H1 (cell line): ENCODE measurements around the gene CEP192. TPM values are rescaled to one million over a fixed set of nuclear protein-coding genes. Genes with fewer than 3 reads are reported as not detected.

Experiments used
- CTCF ChIA-PET: fragments of 300-600 bp; sonication (Branson Sonifier 250); formaldehyde crosslinking; loops from one replicate; lab custom pipeline; 2021; ENCODE audit not compliant: partially characterized antibody; lab: Charles Lee
- POLR2A ChIA-PET: fragments of 300-600 bp; sonication (Branson Sonifier 250); formaldehyde crosslinking; loops from one replicate; lab custom pipeline; 2021; ENCODE audit warnings: inconsistent platforms; ENCODE audit not compliant: partially characterized antibody; lab: Charles Lee
- DNase-seq, 2 experiments: peaks; one replicate each; pipeline versions ENCODE4 v3.0.0 to v3.0.0-alpha.2; 2010 to 2022; ENCODE audit warnings: low spot score in 2 of 2, low read depth in 1 of 2, mixed read lengths in 1 of 2
- FAIRE-seq: peaks from 2 replicates; lab custom pipeline; 2011; peaks lifted over from hg19 to GRCh38; lab: Jason Lieb, UNC
- H2AFZ ChIP-seq: 2 replicates; pipeline ENCODE4 v1.8.1; 2012; ENCODE audit warnings: low read length, inconsistent platforms
- H2AK5ac ChIP-seq: 2 replicates; pipeline ENCODE4 v1.6.1; 2013; ENCODE audit warnings: low read depth, low read length
- H2BK120ac ChIP-seq: replicated peaks from 2 replicates; pipeline ENCODE3; 2013; ENCODE audit warnings: low read depth, low read length, inconsistent platforms
- H2BK12ac ChIP-seq: 2 replicates; pipeline ENCODE4 v1.6.1; 2013; ENCODE audit warnings: low read depth, low read length
- H2BK15ac ChIP-seq: 2 replicates; pipeline ENCODE4 v1.6.1; 2013; ENCODE audit warnings: low read length
- H2BK20ac ChIP-seq: 2 replicates; pipeline ENCODE4 v1.6.1; 2013; ENCODE audit warnings: low read length
- H2BK5ac ChIP-seq: 2 replicates; pipeline ENCODE4 v1.6.1; 2013; ENCODE audit warnings: low read depth, low read length
- H3K14ac ChIP-seq: 2 replicates; pipeline ENCODE4 v1.6.1; 2013; ENCODE audit warnings: inconsistent platforms; ENCODE audit not compliant: insufficient read length
- H3K18ac ChIP-seq: 2 replicates; pipeline ENCODE4 v1.6.1; 2013; ENCODE audit warnings: low read length; ENCODE audit errors: extremely low read depth
- H3K23ac ChIP-seq: 2 replicates; pipeline ENCODE4 v1.6.1; 2013; ENCODE audit warnings: inconsistent platforms; ENCODE audit not compliant: insufficient read length
- H3K23me2 ChIP-seq: 2 replicates; pipeline ENCODE4 v1.6.1; 2013; ENCODE audit warnings: low read depth, low read length
- H3K27ac ChIP-seq: 2 replicates; pipeline ENCODE4 v1.6.1; 2011; ENCODE audit warnings: low read depth, low read length, inconsistent platforms
- H3K27me3 ChIP-seq, 4 experiments: replicated peaks in 1 of 4; 1 replicate in 1 of 4; 2 replicates in 3 of 4; pipeline versions ENCODE4 v1.6.1 to v1.8.1; 2011 to 2013; ENCODE audit warnings: low read length in 3 of 4, mild to moderate bottlenecking in 3 of 4, inconsistent platforms in 2 of 4, mixed read lengths in 2 of 4, moderate library complexity in 1 of 4; ENCODE audit not compliant: control insufficient read depth in 3 of 4, insufficient read depth in 3 of 4; ENCODE audit errors: extremely low read depth in 1 of 4
- H3K36me3 ChIP-seq, 4 experiments: 2 replicates each; pipeline versions ENCODE4 v1.6.1 to v1.8.1; 2011 to 2013; ENCODE audit warnings: mild to moderate bottlenecking in 4 of 4, low read length in 3 of 4, moderate library complexity in 2 of 4, control low read depth in 1 of 4, inconsistent platforms in 1 of 4; ENCODE audit not compliant: insufficient read depth in 4 of 4, control insufficient read depth in 2 of 4
- H3K4ac ChIP-seq: replicated peaks from 2 replicates; pipeline ENCODE3; 2013; ENCODE audit warnings: low read length, low read depth, mixed read lengths, inconsistent platforms; ENCODE audit not compliant: insufficient read length
- H3K4me1 ChIP-seq, 4 experiments: replicated peaks in 1 of 4; 1 replicate in 1 of 4; 2 replicates in 3 of 4; pipeline versions ENCODE4 v1.6.1 to v1.8.1; 2011 to 2013; ENCODE audit warnings: low read length in 3 of 4, inconsistent platforms in 2 of 4, mixed read lengths in 1 of 4; ENCODE audit not compliant: insufficient read depth in 4 of 4, control insufficient read depth in 3 of 4
- H3K4me2 ChIP-seq, 2 experiments: 2 replicates each; pipeline versions ENCODE4 v1.6.1 to v1.8.1; 2011 to 2013; ENCODE audit warnings: low read depth in 2 of 2, low read length in 2 of 2, control low read depth in 1 of 2, inconsistent platforms in 1 of 2, mild to moderate bottlenecking in 1 of 2; ENCODE audit not compliant: insufficient read depth in 1 of 2
- H3K4me3 ChIP-seq, 4 experiments: fragments of 200-600, 300-600 bp in 1 of 4; sonication (generic), shearing (Covaris generic), sonication (Bioruptor Twin) in 1 of 4; 2 replicates each; pipeline versions ENCODE4 v1.5.1 to v1.8.1; 2011 to 2016; ENCODE audit warnings: low read length in 4 of 4, low read depth in 3 of 4, control low read depth in 2 of 4, inconsistent platforms in 2 of 4, mild to moderate bottlenecking in 2 of 4, mixed read lengths in 1 of 4, moderate library complexity in 1 of 4; ENCODE audit not compliant: insufficient read depth in 2 of 4; ENCODE audit errors: extremely low read depth in 1 of 4
- H3K56ac ChIP-seq: replicated peaks from 2 replicates; pipeline ENCODE3; 2013; ENCODE audit warnings: low read depth, mild to moderate bottlenecking, mixed read lengths, low read length, inconsistent platforms; ENCODE audit not compliant: insufficient read length
- H3K79me1 ChIP-seq: 2 replicates; pipeline ENCODE4 v1.6.1; 2013; ENCODE audit warnings: low read depth, low read length, control low read depth
- H3K79me2 ChIP-seq, 2 experiments: 2 replicates each; pipeline versions ENCODE4 v1.6.1 to v1.8.1; 2012 to 2013; ENCODE audit warnings: low read length in 2 of 2, mild to moderate bottlenecking in 2 of 2, inconsistent platforms in 1 of 2; ENCODE audit not compliant: insufficient read depth in 2 of 2, control insufficient read depth in 1 of 2
- H3K9ac ChIP-seq, 4 experiments: replicated peaks in 1 of 4; 1 replicate in 1 of 4; 2 replicates in 3 of 4; pipeline versions ENCODE4 v1.6.1 to v1.8.1; 2011 to 2013; ENCODE audit warnings: low read depth in 3 of 4, low read length in 3 of 4, control low read depth in 2 of 4, mild to moderate bottlenecking in 2 of 4, moderate library complexity in 2 of 4, inconsistent platforms in 1 of 4; ENCODE audit errors: extremely low read depth in 1 of 4
- H3K9me3 ChIP-seq, 2 experiments: 2 replicates each; pipeline versions ENCODE4 v1.6.1 to v1.8.1; 2012 to 2013; ENCODE audit warnings: mild to moderate bottlenecking in 2 of 2, moderate library complexity in 2 of 2, control low read depth in 1 of 2, inconsistent platforms in 1 of 2, low read depth in 1 of 2, low read length in 1 of 2, mixed read lengths in 1 of 2; ENCODE audit not compliant: insufficient read depth in 2 of 2
- H4K20me1 ChIP-seq, 2 experiments: replicated peaks in 1 of 2; 2 replicates each; pipeline versions ENCODE3 to v1.8.1; 2011 to 2013; ENCODE audit warnings: inconsistent platforms in 2 of 2, low read length in 2 of 2, mild to moderate bottlenecking in 1 of 2; ENCODE audit not compliant: insufficient read depth in 2 of 2, control insufficient read depth in 1 of 2
- H4K5ac ChIP-seq: 2 replicates; pipeline ENCODE4 v1.6.1; 2013; ENCODE audit warnings: low read length, low read depth, mixed read lengths, inconsistent platforms; ENCODE audit not compliant: insufficient read length
- H4K8ac ChIP-seq: 2 replicates; pipeline ENCODE4 v1.8.0; 2013; ENCODE audit warnings: mild to moderate bottlenecking, moderate library complexity, low read length, inconsistent platforms; ENCODE audit not compliant: insufficient read depth; ENCODE audit errors: extremely low read depth
- H4K91ac ChIP-seq: replicated peaks from 2 replicates; pipeline ENCODE3; 2013; ENCODE audit warnings: low read length, mixed read lengths, inconsistent platforms; ENCODE audit not compliant: insufficient read length
- BACH1 ChIP-seq: IDR thresholded peaks from 2 replicates; pipeline ENCODE4 v1.6.1; 2012; ENCODE audit warnings: low read length, improper control_type of control experiment
- TAF7 ChIP-seq: optimal IDR thresholded peaks from 2 replicates; pipeline ENCODE3; 2011; ENCODE audit warnings: low read depth, mild to moderate bottlenecking, inconsistent platforms, low read length, moderate library complexity, borderline replicate concordance
- WGBS, 2 experiments: shearing (Covaris generic) in 1 of 2; methylation state at CpG; one replicate each; pipeline versions ENCODE4 v1.1.6 to v1.1.7; 2013 to 2015; ENCODE audit warnings: low lambda C conversion rate in 2 of 2, mixed read lengths in 2 of 2, inconsistent platforms in 1 of 2, low coverage in 1 of 2, missing lambda C conversion rate in 1 of 2; ENCODE audit not compliant: insufficient replicate concordance in 2 of 2, insufficient coverage in 1 of 2, insufficient read length in 1 of 2; ENCODE audit errors: extremely low coverage in 1 of 2, missing lambda C conversion rate in 1 of 2; 5-methylcytosine and 5-hydroxymethylcytosine counted together
- polyA plus RNA-seq, 7 experiments: library from polyadenylated mRNA; depleted of rRNA in 3 of 7; stranded (reverse) in 5 of 7; unstranded in 2 of 7; fragments of >200 nt in 5 of 7; fragments of 200-250 nt in 2 of 7; gene quantifications; 1 replicate in 5 of 7; 2 replicates in 1 of 7; 4 replicates in 1 of 7; pipeline versions ENCODE4 v1.2.1 to v1.2.3, GENCODE V29; 2011 to 2013; ENCODE audit warnings: missing spikeins in 2 of 7, mixed read lengths in 2 of 7
- total RNA-seq: library from RNA; stranded (reverse); fragmentation: NEBNext Ultra II Directional; extraction: Animal tissue kit (Norgen Biotek cat#: 25700); gene quantifications from 2 replicates; pipeline ENCODE4 v1.2.1, GENCODE V29; 2021

CEP192 gene
- total and polyA plus RNA-seq, 2 of the 8 experiments (the other 6 are each of a cell fraction or from before 2014, with no cell fraction given) = 13.4 to 23.1 TPM

DNA sequence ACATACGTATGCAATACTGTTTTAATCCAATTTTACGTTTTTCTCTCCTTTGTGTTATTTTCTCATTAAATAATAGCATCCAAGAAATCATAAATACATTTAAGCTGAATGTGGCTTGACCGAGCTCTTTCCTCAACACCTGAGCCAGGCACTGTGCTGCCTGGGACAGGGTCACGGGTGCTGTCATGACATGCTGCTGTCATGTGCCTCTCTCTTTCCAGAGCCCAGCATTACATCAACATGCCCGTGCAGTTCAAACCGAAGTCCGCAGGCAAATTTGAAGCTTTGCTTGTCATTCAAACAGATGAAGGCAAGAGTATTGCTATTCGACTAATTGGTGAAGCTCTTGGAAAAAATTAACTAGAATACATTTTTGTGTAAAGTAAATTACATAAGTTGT lies 133.2 kb downstream of the CEP192 start:
- H2AFZ ChIP-seq = no peak overlapping the region
- CTCF ChIA-PET = interaction anchor here (0.8 to 3.0 kb wide), 8 partner anchors 11 to 183 kb away, joined by 3 to 16 read pairs (median 4); no protein-coding TSS in a partner anchor
- no peak overlapping the region for H3K18ac ChIP-seq
- no peak overlapping the region for H4K5ac ChIP-seq
- H3K27me3 ChIP-seq = no peaks in the 10 kb centered on the region
- H4K91ac ChIP-seq = no peak overlapping the region
- H2AK5ac ChIP-seq = no peak overlapping the region
- H3K23ac ChIP-seq = no peak overlapping the region
- H3K79me1 ChIP-seq = no peaks in the 10 kb centered on the region
- H2BK120ac ChIP-seq = no peak overlapping the region
- H2BK20ac ChIP-seq = no peak overlapping the region
- POLR2A ChIA-PET = no interaction called here
- FAIRE-seq = no peak
- no peak overlapping the region for H3K9ac ChIP-seq
- TF ChIP-seq TAF7 = no peak
- TF ChIP-seq BACH1 = no peak
- TF ChIP-seq, all 59 proteins: peak for 0
- Histone ChIP-seq H3K23me2 (no peaks in the 10 kb centered on the region), H3K4me3 (no peak overlapping the region), H2BK5ac (no peak overlapping the region), H3K79me2 (no peaks in the 10 kb centered on the region), H3K36me3 (peaks cover 0 to 4% (median 0%) of the 10 kb centered on the region in 4 experiments; a peak in 2 of 8 replicates), H4K8ac (no peak overlapping the region), H3K14ac (no peak overlapping the region), H2BK15ac (no peak overlapping the region), H3K4me2 (no peak overlapping the region), H2BK12ac (no peak overlapping the region), H3K56ac (no peak overlapping the region), H3K4me1 (no peaks in the 10 kb centered on the region; a peak in 1 of 7 replicates), H3K9me3 (no peaks in the 10 kb centered on the region), H4K20me1 (peaks cover 0 to 2% of the 10 kb centered on the region in 2 experiments), H3K4ac (no peak overlapping the region), H3K27ac (no peak overlapping the region)
- 91% methylated on average over 8 of the region's 8 CpGs; no CpG with 5 or more reads in 1 of the 2 experiments for WGBS, 2 experiments
- DNase-seq = no peak
